GM19025 (cell line): Measurements from ENCODE around the gene SAP30BP.
"Not testable (repeated sequence)": the region's sequence is repeated elsewhere in the genome, so short reads cannot be mapped to it uniquely, and the experiment has no call there.

Experiments
- ATAC-seq: cut with Tn5 transposase; IDR thresholded peaks from one replicate; pipeline ENCODE4 v1.9.1; 2021; ENCODE audit warnings: mild to moderate bottlenecking, low read depth, moderate library complexity; ENCODE audit not compliant: unreplicated experiment

The SAP30BP gene

DNA sequence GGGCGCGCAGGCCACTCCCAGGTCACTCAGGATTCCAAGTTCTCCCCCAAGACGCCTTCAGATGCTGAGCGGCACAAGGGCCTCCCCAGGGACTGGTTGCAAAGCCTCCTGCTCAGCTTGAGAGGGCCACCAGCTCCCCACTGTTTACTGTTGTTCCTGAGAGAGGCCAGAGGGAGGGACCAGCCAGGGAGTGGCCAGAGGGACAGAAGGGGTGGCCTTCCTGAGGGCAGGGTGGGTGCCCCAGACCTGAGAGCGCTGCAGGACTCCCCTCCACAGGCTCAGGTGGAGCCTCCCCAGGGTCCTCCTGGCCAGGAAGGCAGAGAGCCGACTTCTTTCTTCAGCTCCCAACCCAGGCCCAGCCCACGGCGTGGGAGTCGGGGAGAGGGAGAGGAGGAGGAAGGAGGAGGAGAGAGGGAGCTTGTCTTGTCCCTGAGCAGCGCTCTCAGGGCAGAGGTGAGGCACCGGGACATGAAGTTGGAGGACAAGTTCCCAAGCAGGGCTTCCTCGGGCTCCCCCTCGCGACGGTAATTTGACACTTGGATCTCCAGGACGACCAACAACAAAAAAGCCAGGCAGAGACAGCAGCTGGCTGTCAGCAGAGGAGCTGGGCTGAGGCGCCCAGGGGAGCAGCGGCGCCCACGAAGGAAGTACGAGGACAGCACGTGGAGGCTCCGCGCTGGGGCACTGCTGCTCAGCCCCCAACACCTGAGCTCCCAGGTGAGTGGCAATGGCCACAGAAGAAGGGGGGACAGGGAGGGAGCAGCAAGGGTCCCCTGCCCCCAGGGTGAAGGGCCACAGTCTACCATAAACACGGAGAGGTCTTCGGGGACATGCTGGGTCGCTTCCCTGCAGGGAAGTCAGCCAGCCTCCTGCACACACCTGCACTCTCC is 33.4 kb upstream of the SAP30BP start:
- ATAC-seq: no peak

GRCh38 chr17:75634376-75634740 is 32.8 kb upstream of the SAP30BP start:
- ATAC-seq: no peak

DNA sequence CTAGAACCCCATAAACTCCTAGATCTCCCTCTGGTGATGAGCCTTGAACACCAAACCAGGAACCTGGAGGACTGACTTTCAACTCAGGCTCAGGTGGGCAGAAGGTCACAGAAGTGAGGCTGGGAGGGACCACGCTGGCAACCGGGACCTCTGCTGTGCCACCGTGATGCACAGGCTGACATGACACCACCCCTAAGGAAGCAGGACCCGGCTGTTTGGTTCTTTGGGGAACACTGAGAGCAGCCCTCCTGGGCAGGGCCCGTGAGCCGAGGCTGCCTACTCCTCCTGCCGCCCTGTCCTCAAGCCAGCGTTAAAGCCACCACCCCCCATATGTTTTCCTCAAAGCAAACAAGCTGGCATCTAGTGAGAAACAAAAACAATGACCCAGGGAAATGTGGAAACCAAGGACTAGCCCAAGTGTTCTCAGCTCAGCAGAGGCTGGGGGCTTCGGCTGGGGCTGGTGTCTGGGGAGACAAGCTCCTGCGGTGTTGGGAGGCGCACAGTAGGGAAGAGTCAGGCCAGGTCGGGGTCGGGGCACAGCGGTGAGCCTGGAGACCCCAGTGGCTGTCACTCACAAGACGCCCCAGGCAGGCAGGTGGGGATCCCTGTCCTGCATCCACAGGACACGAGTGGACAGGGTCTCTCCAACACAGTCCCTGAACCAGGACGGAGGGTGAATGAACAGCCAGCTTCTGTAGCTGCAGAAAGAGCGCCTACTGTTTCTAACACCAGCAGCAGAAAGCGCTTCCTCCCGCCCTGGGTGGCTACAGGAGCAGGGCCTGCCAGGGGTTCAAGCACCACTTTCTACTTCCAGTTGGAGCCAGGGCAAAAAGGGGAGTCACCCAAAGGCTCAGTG is 32.2 kb upstream of the SAP30BP start:
- no peak for ATAC-seq

DNA sequence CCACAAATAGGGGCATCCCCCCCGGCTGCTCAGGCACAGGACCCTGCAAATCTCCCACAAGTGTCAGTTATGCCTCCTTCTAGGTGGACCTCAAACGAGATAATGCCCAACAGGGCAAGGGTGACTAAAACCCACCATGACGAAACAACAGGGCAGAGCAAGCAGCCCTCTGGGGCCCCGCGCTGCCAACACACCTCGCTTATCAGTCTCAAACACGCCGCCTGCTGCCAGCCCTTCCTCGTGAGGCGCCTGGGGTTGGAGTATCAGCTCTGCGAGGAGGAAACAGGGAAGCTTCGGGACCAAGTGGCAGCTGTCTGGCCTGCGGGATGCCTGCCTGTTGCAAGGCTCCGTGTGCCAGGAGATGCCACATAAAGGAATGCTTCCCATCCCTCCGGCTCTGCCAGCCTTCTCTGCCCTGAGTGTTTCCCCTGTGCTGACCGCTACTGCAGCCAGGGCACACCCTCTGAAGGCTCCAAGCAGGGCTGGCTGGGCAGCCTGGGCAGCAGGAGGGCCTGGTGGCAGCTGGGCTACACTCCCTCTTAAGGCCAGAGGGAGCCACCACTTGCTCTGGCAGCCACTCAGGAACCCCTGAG is 31.4 kb upstream of the SAP30BP start:
- ATAC-seq: no peak

GRCh38 chr17:75636381-75637142 is 30.6 kb upstream of the SAP30BP start:
- ATAC-seq: no peak

DNA sequence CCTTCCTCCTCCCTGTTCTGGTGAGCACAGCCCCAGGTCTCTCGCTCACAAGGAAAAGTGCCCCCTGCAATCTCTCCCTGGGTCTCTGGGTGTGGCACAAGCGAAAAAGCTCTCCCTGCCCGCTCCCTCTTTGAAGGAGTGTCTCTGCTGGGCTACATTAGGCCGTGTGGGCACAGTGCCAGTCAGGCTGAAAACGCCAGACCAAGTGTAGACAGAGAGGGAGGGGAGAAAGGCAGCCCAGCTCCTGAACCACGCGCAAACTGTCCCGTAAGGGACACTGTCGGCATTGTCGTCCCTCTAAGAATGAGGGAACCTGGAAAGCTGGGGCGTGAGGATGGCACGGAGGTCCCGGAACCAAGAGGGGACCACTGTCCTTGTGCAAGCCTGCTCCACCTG is 30.0 kb upstream of the SAP30BP start:
- no peak for ATAC-seq

- no peak for ATAC-seq
These were observed 29.6 kb upstream of the SAP30BP start for GRCh38 chr17:75637551-75637950.

DNA sequence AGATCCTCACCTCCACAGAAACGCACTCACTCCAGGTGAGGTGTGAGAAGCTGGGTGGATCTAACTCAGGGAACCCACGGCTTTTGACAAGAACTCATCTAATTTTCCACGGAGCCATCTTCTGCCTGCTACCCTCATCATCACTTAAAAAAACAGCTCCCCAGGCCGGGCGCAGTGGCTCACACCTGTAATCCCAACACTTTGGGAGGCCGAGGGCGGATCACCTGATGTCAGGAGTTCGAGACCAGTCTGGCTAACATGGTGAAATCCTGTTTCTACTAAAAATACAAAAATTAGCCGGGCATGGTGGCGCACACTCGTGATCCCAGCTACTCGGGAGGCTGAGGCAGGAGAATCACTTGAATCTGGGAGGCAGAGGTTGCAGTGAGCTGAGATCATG is 29.1 kb upstream of the SAP30BP start:
- not testable (repeated sequence) for ATAC-seq

DNA sequence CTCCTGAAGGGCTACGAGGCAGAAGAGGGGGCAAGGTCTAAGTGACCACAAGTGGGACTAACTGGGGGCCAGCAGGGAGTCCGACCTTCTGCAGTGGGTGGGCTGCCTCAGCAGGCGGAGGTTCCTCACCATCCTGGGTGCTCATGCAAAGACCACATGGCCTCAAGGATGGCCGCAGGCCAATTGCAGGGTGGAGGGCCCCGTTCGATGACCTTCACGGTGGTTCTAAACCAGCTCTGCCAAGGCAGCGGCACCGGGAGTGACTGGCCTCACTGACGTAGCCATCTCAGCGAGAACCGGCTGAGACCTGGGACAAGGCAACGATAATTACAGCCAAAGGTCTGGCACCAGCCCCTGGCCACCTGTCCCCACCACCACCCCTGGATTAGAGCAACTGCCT is 28.2 kb upstream of the SAP30BP start:
- ATAC-seq: no peak

DNA sequence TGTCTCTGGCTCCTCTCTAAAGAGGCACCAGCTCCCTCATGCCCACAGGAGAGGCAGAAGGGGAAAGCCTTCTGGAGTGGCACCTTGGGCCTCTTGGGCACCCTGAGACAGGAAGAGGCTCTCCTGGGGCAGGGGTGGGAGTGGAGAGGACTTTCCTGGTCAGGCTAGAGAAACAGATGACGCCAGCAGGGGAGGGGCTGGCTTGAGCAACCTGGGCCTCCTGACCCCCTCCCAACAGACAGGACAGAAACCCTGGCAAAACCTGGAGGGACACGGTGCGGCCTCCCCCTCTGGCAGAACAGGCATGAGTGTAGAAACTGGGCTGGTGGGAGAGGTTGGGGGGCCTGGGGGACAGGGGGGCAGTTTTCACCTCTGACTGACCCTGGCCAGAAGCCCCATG is 27.8 kb upstream of the SAP30BP start:
- no peak for ATAC-seq

DNA sequence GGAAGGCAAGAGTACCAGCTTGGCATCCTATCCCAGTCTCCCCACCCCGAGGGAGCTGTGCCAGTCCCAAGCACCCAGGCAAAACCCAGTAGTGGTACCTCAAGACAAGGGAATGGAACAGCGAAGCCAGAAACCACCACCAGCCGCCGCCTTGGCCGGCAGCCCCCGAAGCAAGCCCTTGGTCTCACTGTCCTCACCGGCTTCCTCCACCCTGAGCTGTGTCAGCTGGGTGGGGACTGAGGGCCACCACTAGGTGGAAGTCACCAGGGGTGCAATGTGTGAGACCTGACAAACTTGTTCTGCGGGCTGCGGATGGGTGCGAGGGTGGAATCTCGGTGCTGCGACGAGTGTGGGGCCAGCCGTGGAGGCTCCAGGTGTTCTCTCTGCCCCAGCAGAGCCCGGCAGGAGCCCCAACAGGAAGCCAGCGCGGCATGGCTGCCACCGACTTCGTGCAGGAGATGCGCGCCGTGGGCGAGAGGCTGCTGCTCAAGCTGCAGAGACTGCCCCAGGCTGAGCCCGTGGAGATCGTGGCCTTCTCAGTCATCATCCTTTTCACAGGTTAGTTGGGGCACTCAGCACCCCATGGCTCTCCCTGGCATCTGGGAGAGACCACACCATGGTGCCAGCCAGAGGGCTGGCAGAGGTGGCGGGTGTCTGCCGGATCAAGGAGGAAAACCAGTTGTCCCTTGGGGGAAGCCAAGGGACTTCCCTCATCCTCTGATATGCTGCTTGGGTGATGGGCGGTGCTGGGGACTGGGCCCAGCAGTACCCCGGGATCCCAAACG is 27.2 kb upstream of the SAP30BP start:
- ATAC-seq: no peak

DNA sequence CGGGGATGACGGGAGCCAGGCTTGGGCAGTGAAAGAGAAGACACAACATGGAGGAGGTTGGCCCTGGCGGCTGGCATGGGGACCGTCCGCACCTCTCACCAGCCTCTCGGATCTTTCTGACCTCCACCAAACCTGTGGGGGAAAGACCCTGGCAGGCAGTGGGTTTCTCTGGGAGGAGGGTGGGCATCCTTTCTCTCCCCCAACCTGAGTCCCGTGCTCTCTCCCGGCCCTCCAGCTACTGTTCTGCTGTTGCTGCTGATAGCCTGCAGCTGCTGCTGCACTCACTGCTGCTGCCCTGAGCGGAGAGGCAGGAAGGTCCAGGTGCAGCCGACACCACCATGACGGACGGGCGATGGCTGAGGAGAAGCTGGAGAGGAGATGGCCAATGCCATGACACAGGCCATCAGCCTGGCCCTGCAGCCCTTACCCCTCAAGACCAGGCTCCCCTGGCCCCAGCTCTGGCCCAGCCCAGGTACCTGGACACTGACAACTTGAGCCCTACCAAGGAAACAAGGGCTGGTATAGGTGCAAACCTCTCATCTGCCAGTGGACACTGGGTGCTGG is 26.5 kb upstream of the SAP30BP start:
- ATAC-seq: no peak

DNA sequence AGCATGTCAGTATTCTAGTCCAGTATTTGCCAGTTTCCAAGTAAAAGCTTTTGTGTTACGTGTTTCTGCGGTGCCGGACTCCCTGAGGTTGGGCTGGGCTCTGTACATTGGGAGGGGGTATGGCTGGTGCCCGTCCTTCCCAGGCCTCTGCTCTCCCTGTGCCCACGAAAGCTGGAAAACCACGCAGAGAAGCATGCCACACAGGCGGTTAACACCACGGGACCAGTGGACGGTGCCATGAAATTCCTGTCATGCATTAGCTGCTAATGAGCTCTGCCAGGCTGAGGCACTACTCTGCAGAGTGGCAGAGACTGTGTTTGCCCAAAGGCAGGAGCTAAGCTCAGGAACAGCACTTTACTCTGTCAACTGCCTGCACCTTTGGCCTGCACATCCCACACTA is 25.8 kb upstream of the SAP30BP start:
- ATAC-seq: no peak

DNA sequence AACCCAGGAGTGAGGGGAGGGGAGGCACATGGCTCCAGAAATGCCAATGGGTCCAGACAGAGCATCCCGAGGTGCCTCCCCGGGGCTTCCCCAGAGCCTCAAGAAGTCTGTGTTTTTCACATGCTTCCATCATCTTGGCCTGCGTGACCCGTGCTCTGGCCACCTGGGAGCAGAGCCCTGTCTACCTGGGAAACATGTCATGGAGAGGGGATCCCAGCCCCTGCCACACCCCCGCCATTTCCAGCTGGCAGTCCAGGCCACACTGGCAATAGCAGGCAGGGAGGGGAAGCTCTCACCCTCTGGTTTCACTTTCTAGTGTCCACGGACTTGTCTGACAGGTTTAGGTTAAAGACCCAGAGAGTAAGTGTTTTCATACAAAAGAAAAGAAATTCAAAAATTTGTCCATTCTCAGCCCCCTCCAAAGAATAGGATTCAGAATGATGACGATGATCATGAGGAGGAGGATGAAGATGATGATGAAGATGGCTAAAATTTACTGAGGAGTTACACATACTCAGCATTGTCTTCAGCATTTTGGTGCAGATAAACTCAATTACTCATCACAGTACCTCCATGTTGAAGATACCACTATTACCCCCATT is 24.9 kb upstream of the SAP30BP start:
- no peak for ATAC-seq

GRCh38 chr17:75642784-75643642 is 24.1 kb upstream of the SAP30BP start:
- ATAC-seq: no peak

- no peak for ATAC-seq
These were observed 23.5 kb upstream of the SAP30BP start for GRCh38 chr17:75643643-75644017.

DNA sequence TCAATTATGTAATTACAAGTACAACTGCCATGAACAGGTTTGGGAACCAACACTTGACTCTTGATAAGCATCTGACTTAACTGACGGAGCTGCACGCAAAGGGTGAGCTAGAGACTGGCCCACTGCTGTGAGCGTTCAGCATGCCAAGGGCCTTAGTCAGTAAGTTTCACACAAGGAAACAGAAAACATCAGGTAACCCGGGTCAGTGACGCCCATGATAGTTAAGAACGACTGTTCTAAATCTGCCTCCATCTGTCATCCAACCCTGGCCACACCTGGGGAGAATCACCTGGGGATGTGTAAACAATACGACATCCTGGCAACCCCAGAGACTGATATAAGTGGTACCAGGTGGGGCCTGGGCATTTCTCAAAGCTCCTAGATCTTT is 21.6 kb upstream of the SAP30BP start:
- ATAC-seq: no peak
